ENCODE results near the gene ARHGEF1.

Gene ARHGEF1

DNA sequence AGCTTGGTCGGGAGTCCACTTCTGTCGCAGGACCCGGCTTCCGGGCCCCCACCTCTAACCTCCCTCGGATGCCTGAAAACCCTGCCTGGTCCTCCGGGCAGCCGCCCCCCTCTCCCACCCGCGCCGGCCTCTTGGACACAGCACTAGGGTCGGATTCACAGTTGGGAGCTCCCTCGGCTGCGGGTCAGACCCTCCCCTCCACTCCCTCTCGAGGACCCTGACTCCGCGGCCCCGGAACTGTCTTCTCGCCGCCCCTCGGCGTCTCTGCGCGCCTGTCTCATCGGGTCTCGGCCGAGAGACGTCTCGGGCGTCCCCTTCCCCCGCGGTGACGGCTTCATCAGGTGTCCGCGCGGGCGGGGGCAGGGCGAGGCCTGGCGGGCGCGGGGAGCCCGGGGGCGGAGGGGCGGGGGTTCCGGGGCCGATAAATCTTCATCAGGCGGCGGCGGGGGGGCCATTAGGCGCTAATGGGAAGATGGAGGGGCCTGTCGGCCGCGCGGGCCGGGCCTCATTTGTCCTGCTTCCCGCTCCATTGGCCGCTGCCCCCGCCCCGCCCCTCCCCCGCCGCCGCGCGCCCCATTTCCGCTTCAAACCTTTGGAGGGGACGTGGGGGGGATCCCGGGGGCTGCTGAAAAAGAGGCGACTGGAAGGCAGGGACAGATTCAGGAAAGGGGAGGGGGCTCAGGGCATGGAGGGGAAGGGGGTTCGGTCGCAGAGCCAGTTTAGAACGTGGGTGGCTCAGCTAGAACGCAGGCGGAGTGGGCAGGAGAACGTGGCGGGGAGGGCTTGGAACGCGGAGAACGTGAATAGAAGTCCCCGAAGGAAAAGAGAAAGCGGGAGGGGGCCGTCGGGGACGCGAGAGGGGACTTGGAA lies 57.1 kb downstream of the ARHGEF1 start:
- Histone ChIP-seq H3K36me3 (replicated peaks) (no peaks in the 10 kb centered on the region), H3K27ac (no peak overlapping the region), H3K4me3 (ENCODE audit: low read depth, low read length) (peak overlapping the region; percentile 56), H3K27me3 (replicated peaks) (peaks cover 15% of the 10 kb centered on the region)
- in situ Hi-C loops (cut with HindIII; ENCODE audit: low pct_ligation_motif_present, low sequenced_read_pairs) = no loop called here
- TF ChIP-seq, protein P1, sequence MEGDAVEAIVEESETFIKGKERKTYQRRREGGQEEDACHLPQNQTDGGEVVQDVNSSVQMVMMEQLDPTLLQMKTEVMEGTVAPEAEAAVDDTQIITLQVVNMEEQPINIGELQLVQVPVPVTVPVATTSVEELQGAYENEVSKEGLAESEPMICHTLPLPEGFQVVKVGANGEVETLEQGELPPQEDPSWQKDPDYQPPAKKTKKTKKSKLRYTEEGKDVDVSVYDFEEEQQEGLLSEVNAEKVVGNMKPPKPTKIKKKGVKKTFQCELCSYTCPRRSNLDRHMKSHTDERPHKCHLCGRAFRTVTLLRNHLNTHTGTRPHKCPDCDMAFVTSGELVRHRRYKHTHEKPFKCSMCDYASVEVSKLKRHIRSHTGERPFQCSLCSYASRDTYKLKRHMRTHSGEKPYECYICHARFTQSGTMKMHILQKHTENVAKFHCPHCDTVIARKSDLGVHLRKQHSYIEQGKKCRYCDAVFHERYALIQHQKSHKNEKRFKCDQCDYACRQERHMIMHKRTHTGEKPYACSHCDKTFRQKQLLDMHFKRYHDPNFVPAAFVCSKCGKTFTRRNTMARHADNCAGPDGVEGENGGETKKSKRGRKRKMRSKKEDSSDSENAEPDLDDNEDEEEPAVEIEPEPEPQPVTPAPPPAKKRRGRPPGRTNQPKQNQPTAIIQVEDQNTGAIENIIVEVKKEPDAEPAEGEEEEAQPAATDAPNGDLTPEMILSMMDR (IDR thresholded peaks at IDR 0.05; ENCODE audit: low read depth, low read length, missing control alignments) = no peak
- DNase-seq = no peak

DNA sequence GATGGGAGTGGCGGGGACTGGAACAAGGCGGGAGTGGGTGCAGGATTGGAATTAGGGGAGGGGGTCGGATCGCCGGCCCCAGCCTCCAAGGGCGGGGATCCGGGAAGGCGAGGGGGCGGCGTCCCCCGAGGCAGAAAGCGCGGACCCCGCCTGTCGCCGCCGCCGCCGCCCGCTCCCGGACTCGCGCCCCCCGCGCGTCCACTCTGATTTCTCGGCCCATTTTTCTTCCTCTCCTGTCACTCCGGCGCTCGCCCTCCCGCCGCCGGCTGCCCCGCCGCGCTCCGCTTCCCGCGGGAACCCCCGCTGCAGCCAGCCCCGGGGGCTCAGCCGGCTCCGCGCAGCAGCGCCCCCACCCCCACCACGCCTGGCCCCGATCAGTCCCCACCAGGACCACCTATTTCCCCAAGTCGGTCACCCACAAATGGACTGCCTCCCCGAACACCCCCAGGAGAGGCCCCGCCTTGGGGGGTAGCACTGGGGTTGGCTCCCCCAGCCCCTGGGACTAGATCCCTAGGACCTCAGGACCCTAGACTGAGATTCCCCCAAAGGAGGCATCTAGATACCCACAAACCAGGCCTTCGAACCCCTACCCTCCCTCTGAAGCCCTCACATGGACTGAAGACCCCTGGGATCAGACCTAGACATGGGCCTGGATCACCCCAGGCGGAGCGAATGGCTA lies 57.9 kb downstream of the ARHGEF1 start:
- H3K27me3 ChIP-seq (replicated peaks) = peaks cover 11% of the 10 kb centered on the region
- H3K36me3 ChIP-seq (replicated peaks) = no peaks in the 10 kb centered on the region
- H3K4me3 ChIP-seq (ENCODE audit: low read depth, low read length) = peak overlapping the region; percentile 56
- no peak overlapping the region for H3K27ac ChIP-seq
- TF ChIP-seq, protein P1 (IDR thresholded peaks at IDR 0.05; ENCODE audit: low read depth, low read length, missing control alignments) = no peak
- in situ Hi-C loops (cut with HindIII; ENCODE audit: low pct_ligation_motif_present, low sequenced_read_pairs) = no loop called here
- no peak for DNase-seq

DNA sequence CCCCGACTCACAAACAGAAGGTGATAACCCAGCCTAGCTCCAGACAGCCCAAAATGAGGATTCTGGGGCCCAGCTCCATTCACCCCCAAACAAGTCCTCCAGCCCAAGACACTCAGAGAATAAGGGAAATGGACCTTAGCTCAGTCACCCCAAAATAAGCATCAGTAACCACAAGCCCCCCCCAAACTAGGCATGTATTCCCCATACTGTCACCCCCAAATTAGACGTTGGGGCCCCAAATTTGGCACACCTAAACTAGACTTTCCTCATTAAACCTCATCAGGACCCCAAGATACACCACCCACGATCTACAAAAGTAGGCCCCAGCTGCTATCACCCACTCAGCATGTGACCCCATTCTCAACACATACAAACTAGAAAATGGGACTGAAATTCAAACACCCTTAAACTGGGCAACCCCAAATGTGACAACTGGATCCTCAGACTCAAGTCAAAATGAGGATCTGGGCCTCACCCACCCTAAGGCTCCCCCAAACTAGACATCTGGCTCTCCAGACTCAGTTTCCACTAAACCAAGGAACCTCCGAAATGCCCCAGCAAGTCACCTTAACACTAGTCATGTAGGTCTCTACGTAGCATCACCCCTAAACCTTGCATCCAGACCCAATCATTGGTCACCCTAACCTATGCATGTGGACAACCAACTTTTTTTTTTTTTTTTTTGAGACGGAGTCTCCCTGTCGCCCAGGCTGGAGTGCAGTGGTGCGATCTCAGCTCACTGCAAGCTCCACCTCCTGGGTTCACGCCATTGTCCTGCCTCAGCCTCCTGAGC lies 58.6 kb downstream of the ARHGEF1 start:
- no peak for DNase-seq
- H3K4me3 ChIP-seq (ENCODE audit: low read depth, low read length) = no peak overlapping the region
- TF ChIP-seq, protein P1 (IDR thresholded peaks at IDR 0.05; ENCODE audit: low read depth, low read length, missing control alignments) = no peak
- peaks cover 5% of the 10 kb centered on the region for H3K27me3 ChIP-seq (replicated peaks)
- H3K36me3 ChIP-seq (replicated peaks) = no peaks in the 10 kb centered on the region
- H3K27ac ChIP-seq = no peak overlapping the region
- in situ Hi-C loops (cut with HindIII; ENCODE audit: low pct_ligation_motif_present, low sequenced_read_pairs) = no loop called here

DNA sequence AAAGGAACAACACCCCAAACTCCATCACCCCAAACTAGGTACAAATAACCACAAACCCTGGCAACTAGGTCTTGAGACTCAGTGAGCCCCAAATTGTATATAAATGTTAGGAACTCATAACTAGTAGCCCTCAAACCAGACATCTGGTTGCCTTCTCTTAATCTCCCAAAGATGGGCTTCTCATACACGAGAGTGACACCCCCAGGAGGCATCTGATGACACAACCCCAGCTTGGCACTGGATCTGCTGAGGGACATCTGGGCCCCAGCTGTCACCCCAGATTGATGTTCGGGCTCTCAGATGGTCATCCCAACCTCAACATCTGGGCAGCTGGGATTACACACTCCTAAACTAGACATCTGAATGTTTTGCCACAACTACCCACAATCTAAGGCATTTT lies 61.4 kb downstream of the ARHGEF1 start:
- no peak for DNase-seq
- TF ChIP-seq, protein P1 (IDR thresholded peaks at IDR 0.05; ENCODE audit: low read depth, low read length, missing control alignments) = no peak
- in situ Hi-C loops (cut with HindIII; ENCODE audit: low pct_ligation_motif_present, low sequenced_read_pairs) = no loop called here
- Histone ChIP-seq H3K27me3 (replicated peaks) (no peaks in the 10 kb centered on the region), H3K4me3 (ENCODE audit: low read depth, low read length) (no peak overlapping the region), H3K36me3 (replicated peaks) (no peaks in the 10 kb centered on the region), H3K27ac (no peak overlapping the region)

DNA sequence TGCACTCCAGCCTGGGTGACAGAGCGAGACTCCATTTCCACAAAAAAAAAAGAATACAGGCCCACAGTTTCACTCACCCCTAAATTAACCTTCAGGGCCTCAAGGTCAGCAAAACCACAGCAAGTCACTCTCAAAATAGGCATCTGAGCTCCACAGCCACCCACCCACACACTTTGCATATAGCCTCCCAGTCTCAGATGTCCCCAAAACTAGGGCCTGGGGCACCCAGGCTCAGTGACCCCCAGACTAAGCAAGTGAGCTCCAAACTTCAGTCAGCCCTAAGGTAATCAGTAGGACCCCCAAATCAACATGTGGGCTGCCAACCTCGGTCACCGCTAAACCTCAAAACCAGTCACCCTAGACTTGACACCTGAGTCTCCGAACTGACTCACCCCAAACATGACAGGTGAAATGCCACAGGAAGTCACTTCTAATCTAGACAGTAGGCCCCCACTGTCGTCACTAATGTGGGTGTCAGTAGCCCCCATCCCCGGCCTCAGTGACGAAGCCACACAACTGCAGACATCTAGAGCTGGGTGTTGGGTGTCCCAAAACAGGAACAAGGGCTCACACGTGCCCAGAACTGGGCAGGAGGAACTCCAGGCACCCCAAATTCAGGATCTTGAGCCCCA lies 62.3 kb downstream of the ARHGEF1 start:
- H3K27ac ChIP-seq = no peak overlapping the region
- no peaks in the 10 kb centered on the region for H3K27me3 ChIP-seq (replicated peaks)
- in situ Hi-C loops (cut with HindIII; ENCODE audit: low pct_ligation_motif_present, low sequenced_read_pairs) = no loop called here
- no peak overlapping the region for H3K4me3 ChIP-seq (ENCODE audit: low read depth, low read length)
- H3K36me3 ChIP-seq (replicated peaks) = no peaks in the 10 kb centered on the region
- TF ChIP-seq, protein P1 (IDR thresholded peaks at IDR 0.05; ENCODE audit: low read depth, low read length, missing control alignments) = no peak
- DNase-seq = no peak

Data from brain microvascular endothelial cell (primary cell).